ENCODE data around the gene RABL6.

Gene RABL6

DNA sequence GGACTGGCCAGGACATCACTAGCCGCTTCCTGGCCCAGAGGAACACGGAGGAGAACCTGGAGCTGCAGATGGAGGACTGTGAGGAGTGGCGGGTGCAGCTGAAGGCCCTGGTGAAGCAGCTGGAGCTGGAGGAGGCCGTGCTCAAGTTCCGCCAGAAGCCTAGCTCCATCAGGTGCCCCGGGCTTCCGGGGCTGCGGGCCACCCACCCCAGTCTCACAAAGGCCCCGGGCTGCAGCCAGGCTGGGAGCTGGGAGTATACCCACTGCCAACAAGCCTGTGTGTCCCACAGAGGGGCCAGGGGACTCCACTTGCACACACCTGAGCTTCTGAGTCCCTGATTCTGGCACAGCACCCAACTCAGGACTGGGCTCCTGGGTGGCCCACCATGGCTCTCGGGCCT, 1.7 kb upstream of the RABL6 start:
- TF ChIP-seq JUND (IDR thresholded peaks at IDR 0.05; ENCODE audit: low read depth) = no peak
- no peak for DNase-seq (ENCODE audit: low read depth in 1 of 2, low spot score in 1 of 2)
- in situ Hi-C loops (cut with HindIII; ENCODE audit: low pct_unique_long_range_greater_than_20kb, low sequenced_read_pairs) = no loop called here

DNA sequence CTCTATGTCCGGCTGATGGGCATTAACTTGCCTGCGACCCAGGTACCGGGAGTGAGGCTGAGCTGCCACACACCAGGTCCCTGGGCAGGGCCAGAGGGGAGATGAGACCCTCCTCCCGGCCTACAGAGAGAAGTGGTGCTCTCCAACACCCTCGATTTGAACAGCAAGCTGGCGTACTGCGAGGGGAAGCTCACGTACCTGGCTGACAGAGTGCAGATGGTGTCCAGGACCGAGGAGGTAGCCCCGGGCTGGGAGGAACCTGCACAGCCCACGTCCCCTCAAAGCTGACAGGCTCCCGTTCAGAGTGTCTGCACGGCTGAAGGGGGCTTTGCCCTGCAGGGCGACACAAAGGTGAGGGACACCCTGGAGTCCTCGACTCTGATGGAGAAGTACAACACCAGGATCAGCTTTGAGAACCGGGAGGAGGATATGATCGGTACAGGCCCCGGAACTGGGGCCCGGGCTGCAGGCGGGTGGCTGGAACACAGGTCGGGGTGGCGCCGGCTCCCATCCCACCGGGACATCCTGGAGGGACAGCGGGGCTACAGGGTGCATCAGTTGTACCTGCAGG, 1.0 kb upstream of the RABL6 start:
- no peak for DNase-seq (ENCODE audit: low read depth in 1 of 2, low spot score in 1 of 2)
- TF ChIP-seq JUND (IDR thresholded peaks at IDR 0.05; ENCODE audit: low read depth) = no peak
- in situ Hi-C loops (cut with HindIII; ENCODE audit: low pct_unique_long_range_greater_than_20kb, low sequenced_read_pairs) = no loop called here

GRCh38 chr9:136808075-136808805, 492 bp downstream of the RABL6 start:
- in situ Hi-C loops (cut with HindIII; ENCODE audit: low pct_unique_long_range_greater_than_20kb, low sequenced_read_pairs) = no loop called here
- TF ChIP-seq JUND (IDR thresholded peaks at IDR 0.05; ENCODE audit: low read depth) = no peak
- DNase-seq (ENCODE audit: low read depth in 1 of 2, low spot score in 1 of 2) = peak in 1 of 2 experiments; percentile 60

DNA sequence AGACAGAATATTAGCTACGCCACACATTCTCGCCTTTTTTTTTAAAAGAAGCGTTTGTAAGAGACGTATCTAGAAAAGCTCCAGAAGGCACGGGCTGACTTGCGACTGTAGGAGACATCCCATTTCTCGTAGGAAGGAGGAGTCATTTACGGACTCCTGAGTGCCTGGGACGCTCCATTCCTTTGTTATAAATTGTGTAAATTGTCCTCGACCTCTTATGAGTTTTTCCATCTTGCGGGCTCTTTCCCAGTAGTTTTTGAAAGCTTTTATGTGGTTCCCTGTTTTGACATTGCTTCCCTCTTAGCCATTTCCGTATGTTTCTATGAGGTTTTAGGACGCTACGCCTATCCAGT, 1.0 kb downstream of the RABL6 start:
- peak; percentile 54 to 61 for DNase-seq (ENCODE audit: low read depth in 1 of 2, low spot score in 1 of 2)
- TF ChIP-seq JUND (IDR thresholded peaks at IDR 0.05; ENCODE audit: low read depth) = no peak
- in situ Hi-C loops (cut with HindIII; ENCODE audit: low pct_unique_long_range_greater_than_20kb, low sequenced_read_pairs) = no loop called here

DNA sequence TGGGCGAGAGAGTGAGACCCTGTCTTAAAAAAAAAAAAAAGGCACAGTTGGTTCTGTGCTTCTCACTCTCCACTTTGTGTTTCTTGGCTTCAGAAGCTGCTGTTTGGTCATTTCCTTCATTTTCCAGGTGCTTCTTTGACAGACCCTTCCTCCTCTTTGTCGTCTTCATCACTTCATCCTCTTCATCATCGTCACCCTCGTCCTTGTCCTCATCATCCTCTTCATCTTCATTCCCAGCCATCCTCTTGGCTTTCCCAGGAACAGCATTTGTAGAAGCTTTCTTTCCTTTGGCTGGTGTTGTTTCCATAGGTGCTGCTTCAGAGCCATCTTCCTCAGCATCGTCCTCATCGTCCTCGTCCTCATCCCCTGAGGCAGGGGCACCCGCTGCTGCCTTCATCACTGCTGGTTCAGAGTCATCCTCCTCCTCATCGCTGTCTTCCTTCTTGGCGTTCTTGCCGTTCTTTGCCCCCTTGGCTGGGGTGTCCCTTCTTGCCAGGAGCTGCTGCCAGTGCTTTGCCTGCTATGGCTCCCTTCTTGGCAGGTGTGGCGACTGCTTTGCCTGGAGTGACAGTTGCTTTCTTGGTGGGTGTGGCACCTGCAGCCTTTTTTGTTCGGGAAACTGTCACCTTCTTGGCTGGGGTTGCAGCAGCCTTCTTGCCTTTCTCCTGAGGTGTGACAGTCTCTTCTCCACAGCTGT, 7.1 kb downstream of the RABL6 start:
- no peak for TF ChIP-seq JUND (IDR thresholded peaks at IDR 0.05; ENCODE audit: low read depth)
- no peak for DNase-seq (ENCODE audit: low read depth in 1 of 2, low spot score in 1 of 2)
- in situ Hi-C loops (cut with HindIII; ENCODE audit: low pct_unique_long_range_greater_than_20kb, low sequenced_read_pairs) = no loop called here

DNA sequence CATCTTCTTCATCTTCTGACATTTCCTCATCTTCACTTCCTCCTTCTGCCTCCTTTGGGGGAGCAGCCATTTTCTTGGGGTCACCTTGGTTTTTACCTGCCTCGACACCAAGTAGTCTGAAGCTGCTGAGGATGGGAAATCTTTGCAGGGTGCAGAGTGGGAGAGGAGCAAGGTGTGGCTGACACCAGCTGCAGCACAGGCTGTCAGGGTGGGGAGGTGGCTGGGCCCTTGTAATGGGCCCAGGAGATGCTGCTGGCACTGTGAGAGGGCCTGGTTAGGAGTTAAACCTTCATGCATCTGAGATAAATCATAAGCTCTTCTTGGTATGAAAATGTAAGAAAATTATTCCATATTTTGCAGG, 7.7 kb downstream of the RABL6 start:
- in situ Hi-C loops (cut with HindIII; ENCODE audit: low pct_unique_long_range_greater_than_20kb, low sequenced_read_pairs) = no loop called here
- no peak for TF ChIP-seq JUND (IDR thresholded peaks at IDR 0.05; ENCODE audit: low read depth)
- no peak for DNase-seq (ENCODE audit: low read depth in 1 of 2, low spot score in 1 of 2)

- no peak for DNase-seq (ENCODE audit: low read depth in 1 of 2, low spot score in 1 of 2)
- in situ Hi-C loops (cut with HindIII; ENCODE audit: low pct_unique_long_range_greater_than_20kb, low sequenced_read_pairs) = no loop called here
These were observed 13.4 kb downstream of the RABL6 start for GRCh38 chr9:136820971-136821825.

GRCh38 chr9:136821826-136822544, 14.2 kb downstream of the RABL6 start:
- no peak for TF ChIP-seq JUND (IDR thresholded peaks at IDR 0.05; ENCODE audit: low read depth)

More at GRCh38 chr9:136820971-136821825, 13.4 kb downstream of the RABL6 start:
- no peak for TF ChIP-seq JUND (IDR thresholded peaks at IDR 0.05; ENCODE audit: low read depth)

GRCh38 chr9:136823136-136824046, 15.6 kb downstream of the RABL6 start:
- in situ Hi-C loops (cut with HindIII; ENCODE audit: low pct_unique_long_range_greater_than_20kb, low sequenced_read_pairs) = no loop called here
- TF ChIP-seq JUND (IDR thresholded peaks at IDR 0.05; ENCODE audit: low read depth) = no peak
- DNase-seq (ENCODE audit: low read depth in 1 of 2, low spot score in 1 of 2) = no peak

More at GRCh38 chr9:136821826-136822544, 14.2 kb downstream of the RABL6 start:
- in situ Hi-C loops (cut with HindIII; ENCODE audit: low pct_unique_long_range_greater_than_20kb, low sequenced_read_pairs) = no loop called here
- no peak for DNase-seq (ENCODE audit: low read depth in 1 of 2, low spot score in 1 of 2)

GRCh38 chr9:136824496-136825225, 16.9 kb downstream of the RABL6 start:
- no peak for TF ChIP-seq JUND (IDR thresholded peaks at IDR 0.05; ENCODE audit: low read depth)
- in situ Hi-C loops (cut with HindIII; ENCODE audit: low pct_unique_long_range_greater_than_20kb, low sequenced_read_pairs) = no loop called here
- no peak for DNase-seq (ENCODE audit: low read depth in 1 of 2, low spot score in 1 of 2)
